ENCODE data around the gene PACRG.

DNA sequence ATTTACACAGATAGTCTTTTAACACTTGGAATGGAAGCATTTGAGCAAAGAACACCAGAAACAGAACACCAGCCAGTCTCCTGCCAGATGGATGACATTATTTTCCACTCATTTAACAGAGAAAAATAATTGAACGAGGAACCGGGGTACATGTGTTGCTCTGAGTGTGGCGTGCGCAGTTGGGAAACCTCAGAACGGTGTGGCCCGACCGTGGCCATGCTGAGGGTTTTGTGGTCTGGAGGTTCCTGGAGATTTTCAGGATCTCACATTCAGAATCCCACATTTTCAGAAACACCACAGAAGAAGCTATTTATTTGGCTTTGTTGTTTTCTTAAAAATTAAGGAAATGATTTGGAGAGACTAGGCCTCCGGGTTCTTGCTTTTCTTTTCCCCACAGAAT, 559.9 kb downstream of the PACRG start:
- TF ChIP-seq, protein P1, sequence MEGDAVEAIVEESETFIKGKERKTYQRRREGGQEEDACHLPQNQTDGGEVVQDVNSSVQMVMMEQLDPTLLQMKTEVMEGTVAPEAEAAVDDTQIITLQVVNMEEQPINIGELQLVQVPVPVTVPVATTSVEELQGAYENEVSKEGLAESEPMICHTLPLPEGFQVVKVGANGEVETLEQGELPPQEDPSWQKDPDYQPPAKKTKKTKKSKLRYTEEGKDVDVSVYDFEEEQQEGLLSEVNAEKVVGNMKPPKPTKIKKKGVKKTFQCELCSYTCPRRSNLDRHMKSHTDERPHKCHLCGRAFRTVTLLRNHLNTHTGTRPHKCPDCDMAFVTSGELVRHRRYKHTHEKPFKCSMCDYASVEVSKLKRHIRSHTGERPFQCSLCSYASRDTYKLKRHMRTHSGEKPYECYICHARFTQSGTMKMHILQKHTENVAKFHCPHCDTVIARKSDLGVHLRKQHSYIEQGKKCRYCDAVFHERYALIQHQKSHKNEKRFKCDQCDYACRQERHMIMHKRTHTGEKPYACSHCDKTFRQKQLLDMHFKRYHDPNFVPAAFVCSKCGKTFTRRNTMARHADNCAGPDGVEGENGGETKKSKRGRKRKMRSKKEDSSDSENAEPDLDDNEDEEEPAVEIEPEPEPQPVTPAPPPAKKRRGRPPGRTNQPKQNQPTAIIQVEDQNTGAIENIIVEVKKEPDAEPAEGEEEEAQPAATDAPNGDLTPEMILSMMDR (conservative IDR thresholded peaks at IDR 0.05; ENCODE audit: low read length) = no peak
- no peak for TF ChIP-seq EZH2phosphoT487 (IDR thresholded peaks at IDR 0.05; ENCODE audit: borderline replicate concordance, low read depth, low read length)

Data from OCI-LY7 (cell line).